HG02610 (cell line): ENCODE data around the gene NTN1.

Source experiments
- ATAC-seq: cut with Tn5 transposase; IDR thresholded peaks from one replicate; pipeline ENCODE4 v1.9.1; 2021; ENCODE audit warnings: mild to moderate bottlenecking, moderate library complexity; ENCODE audit not compliant: unreplicated experiment

Gene NTN1

GRCh38 chr17:9266697-9267117 is 245.4 kb downstream of the NTN1 start:
- ATAC-seq = no peak

- no peak for ATAC-seq
Observed at GRCh38 chr17:9268546-9268945, 247.2 kb downstream of the NTN1 start.

GRCh38 chr17:9269350-9270035 is 248.2 kb downstream of the NTN1 start:
- ATAC-seq = no peak

- no peak for ATAC-seq
Observed at GRCh38 chr17:9270921-9271320, 249.6 kb downstream of the NTN1 start.

GRCh38 chr17:9271989-9272388 is 250.7 kb downstream of the NTN1 start:
- ATAC-seq = no peak

GRCh38 chr17:9272501-9273200 is 251.3 kb downstream of the NTN1 start:
- no peak for ATAC-seq

GRCh38 chr17:9273428-9274391 is 252.4 kb downstream of the NTN1 start:
- ATAC-seq = no peak

GRCh38 chr17:9274973-9275372 is 253.7 kb downstream of the NTN1 start:
- ATAC-seq = no peak

- ATAC-seq = no peak
Observed at GRCh38 chr17:9279893-9280292, 258.6 kb downstream of the NTN1 start.

GRCh38 chr17:9283909-9284308 is 262.6 kb downstream of the NTN1 start:
- ATAC-seq = no peak

- no peak for ATAC-seq
Observed at GRCh38 chr17:9284884-9285283, 263.6 kb downstream of the NTN1 start.

- ATAC-seq = no peak
Observed at GRCh38 chr17:9285602-9286427, 264.5 kb downstream of the NTN1 start.

- no peak for ATAC-seq
Observed at GRCh38 chr17:9286434-9286833, 265.1 kb downstream of the NTN1 start.

GRCh38 chr17:9287306-9287705 is 266.0 kb downstream of the NTN1 start:
- ATAC-seq = no peak

- no peak for ATAC-seq
Observed at GRCh38 chr17:9290226-9290613, 268.9 kb downstream of the NTN1 start.

GRCh38 chr17:9291912-9292560 is 270.7 kb downstream of the NTN1 start:
- ATAC-seq = no peak

- no peak for ATAC-seq
Observed at GRCh38 chr17:9292561-9292941, 271.2 kb downstream of the NTN1 start.
